Cardiac muscle cell (in vitro differentiated cells and primary cell): ENCODE measurements around the gene TEKT5. TPM values are rescaled to one million over a fixed set of nuclear protein-coding genes. Genes with fewer than 3 reads are reported as not detected.
A peak's percentile ranks its signal among the peaks of the same experiment; 100 is the strongest.

Source experiments
- DNase-seq, 2 donors: peaks; one replicate each; pipeline versions ENCODE4 v3.0.0 to v3.0.0-alpha.2; 2010 to 2017; ENCODE audit warnings: low read depth in 1 of 2, low spot score in 1 of 2
- H3K27ac ChIP-seq: fragments of 200-600 bp; sonication (generic); 2 replicates; pipeline ENCODE4 v1.5.1; 2016
- H3K27me3 ChIP-seq: fragments of 200-600 bp; sonication (generic); 2 replicates; pipeline ENCODE4 v1.6.0; 2016; ENCODE audit warnings: control low read depth
- H3K36me3 ChIP-seq: fragments of 200-600 bp; sonication (generic); 2 replicates; pipeline ENCODE4 v1.5.1; 2016; ENCODE audit warnings: control low read depth
- H3K4me1 ChIP-seq: fragments of 200-600 bp; sonication (generic); 2 replicates; pipeline ENCODE4 v1.8.1; 2017; ENCODE audit warnings: low read depth, mild to moderate bottlenecking, mixed run types
- H3K4me3 ChIP-seq: fragments of 200-600 bp; sonication (generic); 2 replicates; pipeline ENCODE4 v1.5.1; 2016; ENCODE audit warnings: mild to moderate bottlenecking
- H3K9me3 ChIP-seq: fragments of 200-600 bp; sonication (generic); 2 replicates; pipeline ENCODE4 v1.5.1; 2017; ENCODE audit warnings: low read depth, mild to moderate bottlenecking, control low read depth
- polyA plus RNA-seq: library from polyadenylated mRNA; unstranded; fragments of >200 nt; fragmentation: Nextera tagmentation; extraction: Ambion mirVana; gene quantifications from 2 replicates; pipeline ENCODE4 v1.2.1, GENCODE V29; 2016
- total RNA-seq: library from RNA; depleted of rRNA; stranded (reverse); fragments of >200 nt; gene quantifications from 2 replicates; pipeline ENCODE4 v1.2.3, GENCODE V29; 2016
- TF ChIP-seq, protein P1 (sequence below): IDR thresholded peaks from 2 replicates; pipeline ENCODE4 v1.5.1; 2012; ENCODE audit warnings: low read depth, mild to moderate bottlenecking, low read length

TEKT5 gene
- total and polyA plus RNA-seq, 2 experiments from 2014 or later, result 0.48 TPM

DNA sequence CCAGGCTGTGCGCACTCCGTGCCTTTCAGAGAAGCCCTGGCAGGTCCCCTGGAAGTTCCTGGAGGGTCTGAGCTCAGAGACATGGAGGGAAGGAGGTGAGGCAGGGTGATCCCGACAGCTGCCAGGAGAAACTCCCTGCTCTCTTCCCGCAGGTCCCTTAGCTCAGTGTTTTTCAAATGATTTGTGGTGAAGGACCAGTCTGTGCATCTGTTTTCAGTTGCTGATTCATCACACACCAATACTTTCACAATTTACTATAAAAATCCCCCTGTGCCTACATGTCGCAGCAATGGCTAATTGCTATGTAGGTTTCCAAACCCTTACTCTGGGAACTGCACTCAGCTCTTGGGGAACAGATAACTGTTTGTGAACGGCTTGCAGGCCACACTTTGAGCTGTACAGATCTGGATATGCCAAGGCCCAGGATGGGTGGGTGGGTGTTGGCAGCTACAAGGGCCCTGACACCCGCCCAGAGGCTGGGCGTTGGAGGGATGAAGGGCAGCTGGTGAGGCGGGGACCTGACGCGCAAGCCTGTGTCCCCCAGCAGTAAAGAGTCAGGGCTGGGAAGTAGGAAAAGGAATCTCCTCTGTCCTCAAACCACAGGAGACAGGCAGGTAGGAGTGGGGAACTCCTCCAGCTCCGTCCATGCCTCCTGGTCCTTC lies 93.8 kb downstream of the TEKT5 start:
- TF ChIP-seq, protein P1, sequence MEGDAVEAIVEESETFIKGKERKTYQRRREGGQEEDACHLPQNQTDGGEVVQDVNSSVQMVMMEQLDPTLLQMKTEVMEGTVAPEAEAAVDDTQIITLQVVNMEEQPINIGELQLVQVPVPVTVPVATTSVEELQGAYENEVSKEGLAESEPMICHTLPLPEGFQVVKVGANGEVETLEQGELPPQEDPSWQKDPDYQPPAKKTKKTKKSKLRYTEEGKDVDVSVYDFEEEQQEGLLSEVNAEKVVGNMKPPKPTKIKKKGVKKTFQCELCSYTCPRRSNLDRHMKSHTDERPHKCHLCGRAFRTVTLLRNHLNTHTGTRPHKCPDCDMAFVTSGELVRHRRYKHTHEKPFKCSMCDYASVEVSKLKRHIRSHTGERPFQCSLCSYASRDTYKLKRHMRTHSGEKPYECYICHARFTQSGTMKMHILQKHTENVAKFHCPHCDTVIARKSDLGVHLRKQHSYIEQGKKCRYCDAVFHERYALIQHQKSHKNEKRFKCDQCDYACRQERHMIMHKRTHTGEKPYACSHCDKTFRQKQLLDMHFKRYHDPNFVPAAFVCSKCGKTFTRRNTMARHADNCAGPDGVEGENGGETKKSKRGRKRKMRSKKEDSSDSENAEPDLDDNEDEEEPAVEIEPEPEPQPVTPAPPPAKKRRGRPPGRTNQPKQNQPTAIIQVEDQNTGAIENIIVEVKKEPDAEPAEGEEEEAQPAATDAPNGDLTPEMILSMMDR, result no peak
- H3K4me1 ChIP-seq, result peaks cover 25% of the 10 kb centered on the region
- no peaks in the 10 kb centered on the region for H3K9me3 ChIP-seq
- H3K27ac ChIP-seq, result peak overlapping the region; percentile 99
- no peaks in the 10 kb centered on the region for H3K36me3 ChIP-seq
- no peak overlapping the region for H3K4me3 ChIP-seq
- no peak for DNase-seq
- no peaks in the 10 kb centered on the region for H3K27me3 ChIP-seq

DNA sequence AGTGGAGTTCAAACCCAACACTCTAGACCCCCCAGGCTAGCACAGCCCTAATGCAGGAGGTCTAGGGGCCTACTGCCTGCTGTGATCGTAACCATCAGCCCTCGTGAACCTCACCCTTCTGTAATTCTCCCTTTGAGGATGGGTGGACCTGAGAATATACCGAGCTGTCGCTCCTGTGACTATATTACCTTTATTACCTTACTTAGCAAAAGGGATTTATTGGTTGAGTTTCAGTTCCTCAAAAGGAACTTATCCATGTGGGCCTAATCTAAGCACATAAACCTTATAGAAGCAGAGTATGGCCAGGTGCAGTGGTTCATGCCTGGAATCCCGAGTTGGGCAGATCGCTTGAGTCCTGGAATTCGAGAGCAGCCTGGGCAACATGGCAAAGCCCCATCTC lies 95.1 kb downstream of the TEKT5 start:
- Histone ChIP-seq H3K9me3 (no peaks in the 10 kb centered on the region), H3K36me3 (no peaks in the 10 kb centered on the region), H3K27me3 (no peaks in the 10 kb centered on the region), H3K27ac (no peak overlapping the region), H3K4me3 (no peak overlapping the region), H3K4me1 (peaks cover 25% of the 10 kb centered on the region)
- TF ChIP-seq, protein P1, result no peak
- no peak for DNase-seq

- Histone ChIP-seq H3K27ac (no peak overlapping the region), H3K36me3 (no peaks in the 10 kb centered on the region), H3K9me3 (no peaks in the 10 kb centered on the region), H3K4me3 (no peak overlapping the region), H3K27me3 (no peaks in the 10 kb centered on the region), H3K4me1 (peaks cover 25% of the 10 kb centered on the region)
- TF ChIP-seq, protein P1, result no peak
- no peak for DNase-seq
Observed at GRCh38 chr16:10598157-10598556, 96.6 kb downstream of the TEKT5 start.

- Histone ChIP-seq H3K4me1 (peaks cover 21% of the 10 kb centered on the region), H3K27me3 (no peaks in the 10 kb centered on the region), H3K4me3 (no peak overlapping the region), H3K27ac (no peak overlapping the region), H3K36me3 (no peaks in the 10 kb centered on the region), H3K9me3 (no peaks in the 10 kb centered on the region)
- DNase-seq, result no peak
- TF ChIP-seq, protein P1, result no peak
Observed at GRCh38 chr16:10597187-10597601, 97.5 kb downstream of the TEKT5 start.

DNA sequence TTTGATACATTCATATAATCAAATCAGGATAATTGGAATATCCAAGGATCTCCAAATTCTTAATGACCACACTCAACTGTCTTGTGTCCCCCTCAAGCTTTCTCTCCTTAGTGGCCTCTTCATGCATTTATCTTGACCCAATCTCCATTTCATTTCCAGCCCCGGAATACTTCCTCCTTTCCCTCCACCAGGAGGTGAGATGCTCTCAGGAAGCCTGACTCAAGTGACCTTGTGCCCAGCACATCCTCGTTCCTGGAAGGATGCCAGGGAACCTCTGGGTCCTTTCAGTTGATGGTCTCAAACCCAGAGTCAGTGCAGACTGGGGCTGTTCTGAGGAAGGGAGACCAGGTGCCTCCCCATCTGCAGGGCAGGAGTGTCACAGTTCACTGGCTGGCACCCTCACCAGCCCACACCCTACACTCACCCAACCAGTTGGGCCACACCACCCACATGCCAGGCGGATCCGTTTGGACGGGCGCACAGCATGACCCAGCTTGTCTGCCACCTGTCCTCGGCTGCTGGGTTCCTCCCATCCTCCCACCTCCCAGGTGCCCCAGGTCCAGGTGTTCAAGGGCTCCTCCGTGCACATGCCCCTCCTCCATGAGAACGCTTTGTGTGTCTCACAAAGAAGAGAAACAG lies 100.3 kb downstream of the TEKT5 start:
- H3K4me3 ChIP-seq, result no peak overlapping the region
- no peaks in the 10 kb centered on the region for H3K4me1 ChIP-seq
- no peaks in the 10 kb centered on the region for H3K9me3 ChIP-seq
- no peak for DNase-seq
- H3K27me3 ChIP-seq, result no peaks in the 10 kb centered on the region
- TF ChIP-seq, protein P1, result no peak
- no peaks in the 10 kb centered on the region for H3K36me3 ChIP-seq
- no peak overlapping the region for H3K27ac ChIP-seq
